HG02870 (cell line): ENCODE measurements around the gene MAP1S.
A peak's percentile ranks its signal among the peaks of the same experiment; 100 is the strongest.
"Not testable (repeated sequence)": the region's sequence is repeated elsewhere in the genome, so short reads cannot be mapped to it uniquely, and the experiment has no call there.

Source experiments
- ATAC-seq: cut with Tn5 transposase; IDR thresholded peaks from one replicate; pipeline ENCODE4 v1.9.1; 2021; ENCODE audit warnings: mild to moderate bottlenecking, moderate library complexity; ENCODE audit not compliant: unreplicated experiment

MAP1S gene

GRCh38 chr19:17755977-17756670 is 36.8 kb downstream of the MAP1S start:
- no peak for ATAC-seq

- no peak for ATAC-seq
Observed at GRCh38 chr19:17757125-17757524, 37.8 kb downstream of the MAP1S start.

GRCh38 chr19:17758515-17758914 is 39.2 kb downstream of the MAP1S start:
- ATAC-seq, result no peak

- no peak for ATAC-seq
Observed at GRCh38 chr19:17761148-17761547, 41.9 kb downstream of the MAP1S start.

- ATAC-seq, result no peak
Observed at GRCh38 chr19:17762505-17763229, 43.4 kb downstream of the MAP1S start.

GRCh38 chr19:17764348-17764747 is 45.1 kb downstream of the MAP1S start:
- ATAC-seq, result no peak

- no peak for ATAC-seq
Observed at GRCh38 chr19:17765069-17765618, 45.9 kb downstream of the MAP1S start.

- ATAC-seq, result no peak
Observed at GRCh38 chr19:17766543-17767131, 47.4 kb downstream of the MAP1S start.

GRCh38 chr19:17767559-17767958 is 48.3 kb downstream of the MAP1S start:
- no peak for ATAC-seq

GRCh38 chr19:17770613-17771012 is 51.3 kb downstream of the MAP1S start:
- ATAC-seq, result no peak

GRCh38 chr19:17772172-17772571 is 52.9 kb downstream of the MAP1S start:
- ATAC-seq, result no peak

- ATAC-seq, result no peak
Observed at GRCh38 chr19:17775245-17775927, 56.1 kb downstream of the MAP1S start.

- ATAC-seq, result peak; percentile 76
Observed at GRCh38 chr19:17775991-17776803, 56.9 kb downstream of the MAP1S start.

- ATAC-seq, result not testable (repeated sequence)
Observed at GRCh38 chr19:17777840-17778239, 58.6 kb downstream of the MAP1S start.

GRCh38 chr19:17778251-17778967 is 59.1 kb downstream of the MAP1S start:
- no peak for ATAC-seq

GRCh38 chr19:17778968-17779929 is 60.0 kb downstream of the MAP1S start:
- ATAC-seq, result no peak

- ATAC-seq, result no peak
Observed at GRCh38 chr19:17780781-17781180, 61.5 kb downstream of the MAP1S start.

GRCh38 chr19:17783721-17784120 is 64.4 kb downstream of the MAP1S start:
- ATAC-seq, result not testable (repeated sequence)
